GM12891 (cell line): Measurements from ENCODE around the gene UXS1.

Source experiments
- POLR2A ChIP-seq: IDR thresholded peaks from 2 replicates; pipeline ENCODE4 v1.6.1; 2011; ENCODE audit warnings: low read depth, low read length, control low read depth
- POLR2AphosphoS5 ChIP-seq: IDR thresholded peaks from 2 replicates; pipeline ENCODE4 v1.6.1; 2011; ENCODE audit warnings: low read depth, low read length, control low read depth
- TAF1 ChIP-seq: IDR thresholded peaks from 2 replicates; pipeline ENCODE4 v1.6.1; 2011; ENCODE audit warnings: low read depth, low read length, control low read depth

DNA sequence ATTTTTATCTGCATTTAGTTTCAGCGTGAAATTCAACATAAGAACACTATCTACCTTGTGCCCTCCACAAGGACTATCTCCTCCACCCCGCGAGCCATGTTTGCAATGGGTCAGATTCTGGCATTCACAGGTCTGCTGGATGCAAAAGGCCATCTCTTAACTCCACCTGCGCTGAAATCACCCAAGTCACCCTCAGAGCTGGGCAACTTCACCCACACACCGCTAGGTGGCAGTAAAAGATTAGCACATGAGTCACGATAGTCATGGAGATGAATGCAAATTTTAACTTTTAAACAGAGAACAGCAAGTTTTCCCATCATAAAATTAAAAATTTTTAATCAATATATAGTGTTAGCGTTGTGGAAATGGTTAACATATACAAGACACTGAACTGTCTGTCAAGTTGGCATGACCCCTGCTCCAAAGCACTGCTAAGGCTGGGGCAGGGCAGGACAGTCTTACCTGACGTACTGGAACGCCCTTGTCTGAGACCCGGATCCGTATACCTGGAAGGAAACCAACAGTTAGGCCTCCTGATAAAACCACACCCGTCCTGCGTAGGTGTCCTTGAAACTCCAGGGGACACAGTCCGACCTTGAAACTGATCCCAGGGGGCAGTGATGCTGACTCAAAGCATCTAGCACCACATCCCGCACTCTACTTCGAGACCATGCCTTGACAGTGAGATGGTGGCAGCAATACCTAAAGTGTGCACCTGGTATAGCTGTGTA lies 89.6 kb downstream of the UXS1 start:
- no peak for TF ChIP-seq POLR2AphosphoS5
- TF ChIP-seq POLR2A: no peak
- TF ChIP-seq TAF1: no peak
